Body of pancreas (tissue), 4 donors: ENCODE results near the gene ZFR.

Experiments used
- CTCF ChIP-seq, 7 experiments: fragments of 450-650 bp in 4 of 7; fragments of 200-600 bp in 3 of 7; sonication (generic) in 3 of 7; IDR thresholded peaks; one replicate each; pipeline ENCODE4 v1.5.1; 2016 to 2019; ENCODE audit warnings: antibody characterized with exemption in 7 of 7
- POLR2A ChIP-seq, 3 donors: fragments of 450-650 bp; IDR thresholded peaks; one replicate each; pipeline ENCODE4 v1.6.1; 2016; ENCODE audit warnings: antibody characterized with exemption in 3 of 3, mild to moderate bottlenecking in 2 of 3

- TF ChIP-seq CTCF (IDR thresholded peaks at IDR 0.05) (no peak), POLR2A (IDR thresholded peaks at IDR 0.05) (no peak)
Observed at GRCh38 chr5:32311404-32312196, 132.9 kb downstream of the ZFR start.
